Left lung (tissue), 10 donors: Measurements from ENCODE around the gene NEK10. TPM values are rescaled to one million over a fixed set of nuclear protein-coding genes. Genes with fewer than 3 reads are reported as not detected.

Experiments used
- ATAC-seq: fragments of 200-7000 bp; cut with Tn5 transposase; one replicate; pipeline ENCODE4 v1.9.1; 2020; ENCODE audit warnings: moderate library complexity
- DNase-seq, 4 donors: peaks; one replicate each; pipeline ENCODE4 v3.0.0-alpha.2; 2013 to 2020
- H3K27ac ChIP-seq, 2 donors: fragments of 200-600 bp; sonication (generic) in 1 of 2; one replicate each; pipeline versions ENCODE4 v1.5.0 to v1.8.0; 2020 to 2021
- H3K27me3 ChIP-seq, 2 donors: fragments of 200-600 bp; sonication (generic) in 1 of 2; one replicate each; pipeline versions ENCODE4 v1.5.0 to v1.8.0; 2020 to 2021
- H3K36me3 ChIP-seq, 2 donors: fragments of 200-600 bp; sonication (generic) in 1 of 2; one replicate each; pipeline versions ENCODE4 v1.5.0 to v1.8.0; 2020 to 2021
- H3K4me1 ChIP-seq, 2 donors: fragments of 200-600 bp; one replicate each; pipeline ENCODE4 v1.8.0; 2021
- H3K4me3 ChIP-seq, 2 donors: fragments of 200-600 bp; sonication (generic) in 1 of 2; one replicate each; pipeline versions ENCODE4 v1.5.0 to v1.8.0; 2020 to 2021; ENCODE audit warnings: mild to moderate bottlenecking in 1 of 2
- H3K9me3 ChIP-seq, 2 donors: fragments of 200-600 bp; sonication (generic) in 1 of 2; one replicate each; pipeline versions ENCODE4 v1.5.0 to v1.8.0; 2020 to 2021
- intact Hi-C, 2 donors: fragments of 100-400 bp; cut with DNase I; formaldehyde crosslinking; loops; one replicate each; pipeline versions ENCODE4 v1.11.2 to v1.14.2; 2022
- polyA plus RNA-seq, 6 donors: library from polyadenylated mRNA; unstranded; fragments of 120-200 nt; gene quantifications; one replicate each; pipeline ENCODE4 v1.2.1, GENCODE V29; 2013; ENCODE audit not compliant: insufficient read length in 6 of 6
- total RNA-seq, 2 donors: library from RNA; stranded (reverse); fragmentation: NEBNext Ultra II Directional; extraction: Animal tissue kit (Norgen Biotek cat#: 25700); gene quantifications; one replicate each; pipeline ENCODE4 v1.2.1, GENCODE V29; 2021
- TF ChIP-seq, protein P1 (sequence below), 2 donors: fragments of 200-600 bp; sonication (generic) in 1 of 2; IDR thresholded peaks; one replicate each; pipeline versions ENCODE4 v1.5.0 to v1.8.0; 2021; ENCODE audit warnings: antibody characterized with exemption in 2 of 2
- donor health status: DM: no; HTN: yes; CAD: no.
- donor health status: DM: no; HTN: no; CAD: no.

The NEK10 gene
- total and polyA plus RNA-seq, 8 donors = 1.5 to 7.9 (median 5.5) TPM

DNA sequence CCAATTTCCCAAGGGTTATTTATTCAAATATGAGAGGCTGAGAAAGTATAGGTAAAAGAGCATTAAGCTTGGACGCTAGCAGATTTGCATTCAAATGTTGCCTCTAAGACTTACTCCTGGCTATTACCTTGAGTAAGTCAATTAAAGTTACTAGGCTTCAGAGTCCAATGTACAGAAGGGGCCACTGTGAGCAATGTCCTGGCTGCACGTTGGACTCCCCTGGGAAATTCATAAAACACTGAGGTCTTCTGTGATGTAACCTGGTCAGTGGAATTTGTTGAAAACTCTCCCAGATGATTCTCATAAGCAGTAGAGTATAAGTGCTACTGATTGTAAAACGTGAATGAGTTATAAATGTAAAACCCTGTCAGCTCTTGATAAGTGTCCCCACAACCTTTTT, 295.3 kb downstream of the NEK10 start:
- no peaks in the 10 kb centered on the region for H3K4me1 ChIP-seq
- no peaks in the 10 kb centered on the region for H3K9me3 ChIP-seq
- no peaks in the 10 kb centered on the region for H3K27me3 ChIP-seq
- no peak for ATAC-seq
- DNase-seq = no peak
- no peaks in the 10 kb centered on the region for H3K36me3 ChIP-seq
- intact Hi-C loops = no loop called here
- no peak overlapping the region for H3K4me3 ChIP-seq
- TF ChIP-seq, protein P1, sequence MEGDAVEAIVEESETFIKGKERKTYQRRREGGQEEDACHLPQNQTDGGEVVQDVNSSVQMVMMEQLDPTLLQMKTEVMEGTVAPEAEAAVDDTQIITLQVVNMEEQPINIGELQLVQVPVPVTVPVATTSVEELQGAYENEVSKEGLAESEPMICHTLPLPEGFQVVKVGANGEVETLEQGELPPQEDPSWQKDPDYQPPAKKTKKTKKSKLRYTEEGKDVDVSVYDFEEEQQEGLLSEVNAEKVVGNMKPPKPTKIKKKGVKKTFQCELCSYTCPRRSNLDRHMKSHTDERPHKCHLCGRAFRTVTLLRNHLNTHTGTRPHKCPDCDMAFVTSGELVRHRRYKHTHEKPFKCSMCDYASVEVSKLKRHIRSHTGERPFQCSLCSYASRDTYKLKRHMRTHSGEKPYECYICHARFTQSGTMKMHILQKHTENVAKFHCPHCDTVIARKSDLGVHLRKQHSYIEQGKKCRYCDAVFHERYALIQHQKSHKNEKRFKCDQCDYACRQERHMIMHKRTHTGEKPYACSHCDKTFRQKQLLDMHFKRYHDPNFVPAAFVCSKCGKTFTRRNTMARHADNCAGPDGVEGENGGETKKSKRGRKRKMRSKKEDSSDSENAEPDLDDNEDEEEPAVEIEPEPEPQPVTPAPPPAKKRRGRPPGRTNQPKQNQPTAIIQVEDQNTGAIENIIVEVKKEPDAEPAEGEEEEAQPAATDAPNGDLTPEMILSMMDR (IDR thresholded peaks at IDR 0.05) = no peak
- no peak overlapping the region for H3K27ac ChIP-seq

DNA sequence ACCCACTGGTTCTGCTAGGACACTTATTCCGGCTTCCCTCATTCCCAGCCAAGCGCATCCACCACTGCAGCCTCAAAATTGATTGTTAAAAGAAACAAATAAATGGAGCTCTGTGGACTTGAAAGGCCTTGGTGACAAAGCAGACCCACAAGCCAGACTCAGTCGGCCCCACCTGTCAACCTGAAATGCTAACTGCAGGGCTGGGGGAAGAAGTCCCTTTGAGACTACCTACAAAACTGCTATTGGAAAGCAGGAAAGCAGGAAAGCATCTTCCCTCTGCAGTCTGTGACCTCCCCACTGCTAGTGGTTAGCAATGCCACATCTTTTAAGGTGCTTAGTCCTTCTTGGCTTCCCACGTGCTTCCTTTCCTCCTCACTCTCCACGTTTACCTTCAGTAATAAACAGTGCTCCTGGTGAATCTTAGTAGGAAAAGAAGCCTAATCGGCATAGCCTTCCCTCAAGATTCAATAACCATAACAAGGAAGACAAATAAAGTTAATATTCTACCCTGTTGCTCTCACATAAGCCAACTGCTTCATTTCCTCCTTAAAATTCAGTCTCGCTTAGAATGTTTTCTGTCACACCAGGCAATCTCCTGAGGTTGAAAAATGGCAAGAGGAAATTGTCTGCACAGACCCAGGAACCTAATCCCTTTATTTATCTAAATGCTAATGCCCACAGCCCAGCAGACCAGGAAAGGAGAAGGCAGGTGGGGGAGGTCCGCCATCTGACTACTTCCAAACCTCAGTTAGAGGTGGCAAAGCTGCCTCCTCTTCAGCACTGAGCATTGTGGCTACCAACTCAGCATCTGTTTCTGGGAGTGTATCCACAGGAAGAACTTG, 296.2 kb downstream of the NEK10 start:
- ATAC-seq (no peak), DNase-seq (no peak)
- H3K4me3 ChIP-seq = no peak overlapping the region
- H3K36me3 ChIP-seq = no peaks in the 10 kb centered on the region
- no peak overlapping the region for H3K27ac ChIP-seq
- intact Hi-C loops = no loop called here
- H3K9me3 ChIP-seq = no peaks in the 10 kb centered on the region
- no peaks in the 10 kb centered on the region for H3K27me3 ChIP-seq
- TF ChIP-seq, protein P1 (IDR thresholded peaks at IDR 0.05) = no peak
- H3K4me1 ChIP-seq = no peaks in the 10 kb centered on the region

DNA sequence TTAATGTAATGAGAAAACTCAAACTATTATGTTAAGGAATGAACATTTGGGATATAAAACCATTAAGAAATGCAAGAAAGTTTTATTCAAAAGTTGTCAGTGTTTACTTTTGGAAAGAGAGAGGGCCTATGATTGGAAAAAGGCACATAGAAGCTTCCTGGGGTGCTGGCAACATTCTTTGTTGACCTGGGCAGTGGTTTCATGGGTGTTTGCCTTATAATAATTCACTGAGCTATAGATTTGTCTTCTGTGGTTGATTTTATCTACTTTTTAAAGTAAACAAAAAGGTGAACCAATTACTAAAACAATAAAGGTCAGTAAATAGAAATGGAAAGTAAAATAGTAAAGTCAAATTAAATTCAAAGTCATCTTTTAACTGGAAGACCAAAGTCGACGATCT, 308.8 kb downstream of the NEK10 start:
- TF ChIP-seq, protein P1 (IDR thresholded peaks at IDR 0.05) = no peak
- Histone ChIP-seq H3K4me1 (no peaks in the 10 kb centered on the region), H3K4me3 (no peak overlapping the region), H3K27ac (no peak overlapping the region), H3K27me3 (no peaks in the 10 kb centered on the region), H3K9me3 (peaks cover 0 to 17% of the 10 kb centered on the region in 2 donors), H3K36me3 (no peaks in the 10 kb centered on the region)
- intact Hi-C loops = no loop called here
- ATAC-seq (no peak), DNase-seq (no peak)

Other genes with a start within 250 kb of the NEK10 start
- 10 to 100 TPM; 14.8 to 23.3 TPM for gene SLC4A7, start 115.0 kb upstream of the NEK10 start, total RNA-seq
- gene SLC4A7, start 115.0 kb upstream of the NEK10 start, polyA plus RNA-seq = 10 to 100 TPM; 33.8 to 45.7 (median 36.3) TPM